Vagina (tissue), 2 donors: Measurements from ENCODE around the gene DKK2.

Experiments used
- POLR2A ChIP-seq, 2 donors: fragments of 450-650 bp; IDR thresholded peaks; one replicate each; pipeline ENCODE4 v1.6.1; 2017; ENCODE audit warnings: antibody characterized with exemption in 2 of 2, mild to moderate bottlenecking in 2 of 2, moderate library complexity in 2 of 2
- POLR2AphosphoS5 ChIP-seq, 2 donors: sonication (generic); formaldehyde crosslinking; IDR thresholded peaks; one replicate each; pipeline ENCODE4 v1.9.0; 2017; ENCODE audit warnings: antibody characterized with exemption in 2 of 2, mild to moderate bottlenecking in 2 of 2, low read depth in 1 of 2; ENCODE audit not compliant: insufficient read depth in 1 of 2

- TF ChIP-seq POLR2AphosphoS5 (IDR thresholded peaks at IDR 0.05; ENCODE audit: insufficient read depth in 1 of 2, low read depth in 1 of 2) (no peak), POLR2A (IDR thresholded peaks at IDR 0.05) (no peak)
Measured at GRCh38 chr4:106906728-106907127, 129.4 kb downstream of the DKK2 start.
